ENCODE data around the gene COL25A1. TPM values are rescaled to one million over a fixed set of nuclear protein-coding genes. Genes with fewer than 3 reads are reported as not detected.
A peak's percentile ranks its signal among the peaks of the same experiment; 100 is the strongest.

The COL25A1 gene
- polyA plus RNA-seq, 3 donors: 14.5 to 20.1 (median 17.1) TPM

DNA sequence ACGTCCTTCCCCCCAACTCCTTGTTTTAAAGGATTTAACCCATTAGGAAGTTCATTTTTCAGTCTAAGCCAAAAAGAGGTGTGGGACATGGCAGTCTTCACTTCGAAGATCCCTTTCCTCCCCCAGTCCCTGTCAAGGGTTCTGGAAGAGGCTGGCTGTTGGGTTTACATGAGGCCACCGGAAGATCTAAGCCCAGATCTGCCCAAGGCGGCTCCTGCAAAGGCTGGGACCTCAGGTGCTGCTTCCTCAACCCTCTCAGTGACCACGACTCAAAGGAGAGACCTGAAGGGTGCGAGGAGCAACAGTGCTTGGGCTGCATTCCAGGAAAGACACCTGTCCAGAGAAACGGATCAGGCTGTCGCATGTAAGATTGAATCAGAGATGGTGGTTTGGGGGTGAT, 516.1 kb downstream of the COL25A1 start:
- no peak for DNase-seq (ENCODE audit: extremely low read depth in 1 of 11, low read depth in 9 of 11, low spot score in 4 of 11)

DNA sequence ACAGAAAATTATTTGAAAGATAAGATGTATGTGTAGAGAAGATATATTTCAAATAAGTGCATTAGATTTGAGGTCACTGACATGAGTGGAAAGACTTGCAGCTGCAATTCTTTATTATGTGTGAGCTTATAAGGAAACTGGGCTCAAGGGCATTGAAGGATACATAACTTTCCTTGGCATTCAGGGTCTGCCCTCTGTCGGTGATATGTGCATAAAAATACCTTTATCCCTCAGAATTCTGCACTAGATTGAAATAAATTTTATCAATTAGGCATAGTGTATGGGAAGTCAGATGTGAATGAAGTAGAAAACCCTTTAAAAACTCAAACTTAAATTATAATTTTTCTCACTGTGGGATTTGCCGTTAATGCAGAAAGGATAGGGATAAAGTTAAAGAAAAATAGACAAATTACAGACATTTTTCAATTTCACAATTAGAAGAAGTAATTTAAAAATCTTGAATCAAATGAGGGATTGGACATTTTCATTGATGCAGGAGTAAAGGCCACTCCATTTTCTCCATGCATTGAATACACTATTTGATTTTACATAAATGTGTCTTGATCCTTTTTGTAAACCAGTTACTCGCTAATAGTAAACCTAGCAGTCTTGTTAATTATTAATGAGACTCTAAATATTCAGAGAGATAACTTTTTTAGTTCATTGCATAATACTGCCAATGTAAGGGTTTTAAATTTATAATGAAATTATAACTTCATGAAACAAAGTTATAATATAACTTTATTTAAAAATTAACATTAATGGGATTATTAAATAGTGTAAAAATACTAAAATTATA, 518.6 kb downstream of the COL25A1 start:
- no peak for DNase-seq (ENCODE audit: extremely low read depth in 1 of 11, low read depth in 9 of 11, low spot score in 4 of 11)

DNA sequence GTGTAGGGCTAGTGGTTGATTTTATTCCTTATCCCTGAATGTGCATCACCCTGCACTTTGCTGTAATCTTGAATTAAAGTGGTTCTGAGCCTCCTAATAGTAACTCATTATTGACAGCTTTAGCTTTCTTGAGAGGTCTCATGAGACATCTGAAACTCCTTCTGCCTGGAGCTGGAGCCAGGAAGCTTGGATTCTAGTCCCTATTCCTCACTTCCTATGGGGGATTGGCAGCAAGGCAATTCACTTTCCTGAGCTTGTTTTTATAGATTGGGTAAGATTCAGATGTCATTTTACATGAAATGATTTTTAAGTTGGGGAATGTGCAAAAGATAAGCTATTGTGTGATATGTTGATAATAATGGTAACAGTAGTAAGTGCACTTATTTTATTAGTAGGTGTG, 522.5 kb downstream of the COL25A1 start:
- no peak for DNase-seq (ENCODE audit: extremely low read depth in 1 of 11, low read depth in 9 of 11, low spot score in 4 of 11)

DNA sequence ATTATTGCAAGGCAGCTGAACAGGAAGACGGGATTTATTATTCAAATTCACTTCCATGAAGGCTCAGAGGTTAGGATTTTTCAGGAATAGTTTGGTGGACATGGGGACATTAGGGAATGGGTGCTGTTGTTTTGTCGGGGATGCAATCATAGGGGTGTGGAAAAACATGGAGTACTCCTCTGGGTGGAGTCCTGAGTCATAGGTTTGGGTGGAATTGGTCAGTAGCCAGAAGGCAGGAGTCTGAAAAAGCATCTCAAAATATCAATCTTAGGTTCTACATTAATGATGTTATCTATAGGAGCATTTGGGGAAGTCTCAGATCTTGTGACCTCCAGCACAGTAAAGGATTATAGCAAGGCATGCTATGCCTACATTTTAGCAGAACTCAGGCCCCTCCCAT, 525.1 kb downstream of the COL25A1 start:
- no peak for DNase-seq (ENCODE audit: extremely low read depth in 1 of 11, low read depth in 9 of 11, low spot score in 4 of 11)

DNA sequence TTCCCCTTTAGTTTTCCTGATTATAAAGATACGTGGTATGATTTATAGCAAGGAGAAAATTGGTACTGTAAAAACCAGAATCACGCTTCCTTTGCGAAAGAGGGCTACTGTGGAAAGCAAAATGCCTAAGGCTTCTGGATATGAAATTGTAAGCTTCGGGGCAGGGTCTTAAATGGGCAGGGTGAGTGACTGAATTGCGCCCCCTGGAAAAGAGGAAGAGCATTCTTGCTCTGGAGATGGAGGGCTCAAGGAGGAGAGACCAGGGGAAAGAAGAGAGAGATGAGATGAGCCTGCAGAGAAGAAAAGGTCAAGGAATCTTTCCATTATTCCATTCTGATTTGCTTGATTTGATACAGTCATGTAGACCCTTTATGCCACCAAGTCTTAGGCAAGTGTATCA, 526.5 kb downstream of the COL25A1 start:
- no peak for DNase-seq (ENCODE audit: extremely low read depth in 1 of 11, low read depth in 9 of 11, low spot score in 4 of 11)

DNA sequence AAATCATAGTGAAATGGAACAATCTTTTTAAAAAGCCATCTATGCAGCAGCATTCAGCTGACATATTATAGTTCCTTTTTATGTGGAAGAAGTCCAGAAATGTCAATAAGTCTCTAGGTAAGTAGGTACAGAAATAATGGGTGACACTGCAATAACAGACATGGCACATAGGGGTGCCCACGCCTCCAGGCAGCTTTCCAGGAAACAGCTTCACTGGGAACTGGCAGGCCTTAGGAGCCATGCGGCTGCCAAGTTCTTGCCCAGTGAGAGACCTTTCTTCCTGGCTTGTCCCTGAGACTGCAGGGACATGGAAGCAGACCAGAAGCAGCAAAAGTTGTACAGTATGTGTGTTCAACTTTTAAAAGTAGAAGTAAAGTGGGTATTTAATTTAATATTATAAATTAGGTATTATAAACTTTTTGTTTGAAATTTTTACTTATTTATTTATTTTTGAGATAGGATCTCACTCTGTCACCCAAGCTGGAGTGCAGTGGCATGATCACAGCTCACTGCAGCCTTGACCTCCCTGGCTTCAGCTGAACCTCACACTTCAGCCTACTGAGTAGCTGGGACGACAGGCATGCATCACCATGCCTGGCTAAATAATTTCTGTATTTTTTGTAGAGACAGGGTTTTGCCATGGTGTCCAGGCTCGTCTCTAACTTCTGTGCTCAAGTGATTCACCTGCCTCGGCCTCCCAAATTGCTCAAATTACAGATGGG, 527.5 kb downstream of the COL25A1 start:
- no peak for DNase-seq (ENCODE audit: extremely low read depth in 1 of 11, low read depth in 9 of 11, low spot score in 4 of 11)

DNA sequence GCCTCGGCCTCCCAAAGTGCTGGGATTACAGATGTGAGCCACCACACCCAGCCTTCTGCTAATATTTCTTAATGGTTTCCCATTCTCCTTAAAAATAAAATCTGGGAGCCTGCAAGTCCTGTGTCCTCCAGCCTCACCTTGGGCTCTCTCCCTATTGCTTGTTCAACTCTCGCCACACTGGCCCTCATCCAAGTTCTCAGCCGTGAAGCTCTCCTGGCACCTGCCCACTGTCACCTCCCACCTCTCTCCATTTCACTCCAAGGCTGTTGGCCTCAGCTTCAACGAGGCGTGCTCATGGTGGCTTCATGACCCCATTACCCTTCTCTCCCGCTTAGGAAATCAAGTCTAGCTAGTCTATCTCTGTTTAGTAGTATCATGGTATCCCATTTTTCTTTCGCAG, 530.1 kb downstream of the COL25A1 start:
- DNase-seq (ENCODE audit: extremely low read depth in 1 of 11, low read depth in 9 of 11, low spot score in 4 of 11): no peak

DNA sequence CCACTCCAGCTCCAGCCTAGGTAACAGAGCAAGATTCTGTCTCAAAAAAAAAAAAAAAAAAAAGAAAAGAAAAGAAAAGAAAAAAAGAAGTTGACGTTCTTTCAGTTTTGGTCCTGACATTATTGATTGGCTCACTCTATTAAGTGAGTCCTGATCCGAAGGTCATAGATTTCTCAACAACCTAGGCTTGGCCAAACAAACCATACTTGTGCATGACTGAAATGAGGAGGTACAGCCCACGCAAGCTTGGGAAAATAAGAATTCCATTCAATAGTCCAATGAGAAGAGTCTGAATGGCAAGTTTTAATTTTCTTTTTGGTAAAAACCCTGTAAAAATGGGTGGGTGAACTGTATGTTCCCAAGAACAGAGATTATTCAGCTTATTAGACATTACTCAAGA, 536.4 kb downstream of the COL25A1 start:
- DNase-seq (ENCODE audit: extremely low read depth in 1 of 11, low read depth in 9 of 11, low spot score in 4 of 11): no peak

DNA sequence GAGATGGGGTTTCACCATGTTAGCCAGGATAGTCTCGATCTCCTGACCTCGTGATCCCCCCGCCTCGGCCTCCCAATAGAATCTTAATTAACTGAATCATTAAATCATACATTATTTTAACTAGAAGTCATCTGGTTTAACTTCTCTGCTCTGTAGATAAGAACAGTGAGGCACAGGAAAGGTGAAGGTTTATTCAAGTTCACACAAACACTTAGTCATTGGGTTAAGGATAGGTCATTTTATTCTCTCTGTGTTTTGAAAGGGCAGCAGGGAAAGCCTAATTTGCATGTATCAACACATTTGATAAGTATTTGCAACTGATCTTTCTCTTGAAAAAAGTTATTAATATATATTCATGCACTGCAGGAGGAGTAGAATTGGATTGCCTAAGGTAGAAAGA, 538.5 kb downstream of the COL25A1 start:
- no peak for DNase-seq (ENCODE audit: extremely low read depth in 1 of 11, low read depth in 9 of 11, low spot score in 4 of 11)

DNA sequence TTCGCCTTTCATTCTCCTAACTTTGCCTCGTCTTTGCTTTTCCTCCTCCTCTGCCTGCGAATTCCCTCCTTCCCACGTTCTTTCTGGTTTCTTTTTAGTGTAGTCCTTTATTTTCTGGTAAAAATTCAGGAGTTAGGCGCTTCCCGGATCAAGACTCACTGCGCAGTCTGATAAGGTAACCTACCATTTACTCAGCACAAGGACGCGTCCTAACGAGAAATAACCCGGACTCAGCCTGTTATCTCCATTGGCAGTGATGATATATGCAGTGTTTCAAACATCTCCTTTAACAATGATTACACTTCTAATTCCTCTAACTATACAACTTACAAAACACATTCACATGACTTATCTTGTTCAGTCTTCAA, 539.2 kb downstream of the COL25A1 start:
- no peak for DNase-seq (ENCODE audit: extremely low read depth in 1 of 11, low read depth in 9 of 11, low spot score in 4 of 11)

DNA sequence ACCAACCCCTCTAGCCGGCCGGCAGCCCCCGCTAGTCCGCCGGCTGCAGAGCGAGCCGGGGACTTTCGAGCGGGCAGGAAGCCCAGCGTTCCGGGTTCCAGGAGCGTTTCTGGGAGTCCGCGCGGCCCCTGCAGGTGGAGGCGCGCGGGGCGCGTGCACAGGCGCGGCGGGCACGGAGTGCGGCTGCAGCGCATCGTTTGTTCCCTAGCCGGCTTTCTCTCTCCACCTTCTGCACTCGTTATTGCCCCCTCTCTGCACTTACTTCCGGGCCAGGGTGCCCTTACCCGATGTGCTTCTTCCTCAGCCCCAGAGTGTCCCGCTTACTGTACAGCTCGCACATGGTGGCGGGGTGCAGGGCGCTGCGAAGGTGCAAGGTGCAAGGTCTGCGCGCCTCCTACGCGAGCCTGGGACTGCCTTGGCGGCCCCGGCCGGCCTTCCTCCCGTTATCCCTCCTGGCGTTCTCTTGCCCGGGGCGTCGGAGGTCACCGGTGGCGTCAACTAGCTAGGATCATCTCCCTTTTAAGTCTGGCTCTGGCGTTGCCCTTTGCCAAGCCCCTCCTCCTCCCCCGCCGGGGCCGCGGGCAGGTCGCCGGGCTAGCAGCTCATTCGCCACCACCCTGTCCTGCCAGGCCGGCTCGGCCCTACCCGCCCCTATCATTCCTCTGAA, 539.8 kb downstream of the COL25A1 start, which contains the start of gene ETNPPL:
ETNPPL (minus strand) TSS at position 495 of the 667 bp plus-strand sequence; CDS start at position 340, 155 bp downstream.
- peak in 6 of 11 donors; percentile 21 to 42 (median 32) for DNase-seq (ENCODE audit: extremely low read depth in 1 of 11, low read depth in 9 of 11, low spot score in 4 of 11)

Other genes starting within 250 kb of the COL25A1 start
- gene SEC24B, start 131.2 kb upstream of the COL25A1 start, polyA plus RNA-seq (ENCODE audit: insufficient read length in 3 of 3): 10 to 100 TPM; 39.4 to 49.9 (median 40.1) TPM

All from renal cortex interstitium (tissue), 11 donors.